Suprapubic skin (tissue), 4 donors: ENCODE data around the gene LRRTM4.

ENCODE experiments used
- POLR2A ChIP-seq, 2 donors: fragments of 450-650 bp; IDR thresholded peaks; one replicate each; pipeline ENCODE4 v1.6.1; 2017; ENCODE audit warnings: antibody characterized with exemption in 2 of 2, mild to moderate bottlenecking in 2 of 2, moderate library complexity in 2 of 2
- POLR2AphosphoS5 ChIP-seq, 3 donors: sonication (generic); formaldehyde crosslinking; IDR thresholded peaks; one replicate each; pipeline ENCODE4 v1.6.1; 2017; ENCODE audit warnings: antibody characterized with exemption in 3 of 3
- TF ChIP-seq, protein P1 (sequence below), 2 donors: fragments of 200-600 bp in 1 of 2; fragments of 450-650 bp in 1 of 2; sonication (generic) in 1 of 2; IDR thresholded peaks; one replicate each; pipeline ENCODE4 v1.5.1; 2016 to 2019; ENCODE audit warnings: antibody characterized with exemption in 2 of 2, mild to moderate bottlenecking in 1 of 2, moderate library complexity in 1 of 2

DNA sequence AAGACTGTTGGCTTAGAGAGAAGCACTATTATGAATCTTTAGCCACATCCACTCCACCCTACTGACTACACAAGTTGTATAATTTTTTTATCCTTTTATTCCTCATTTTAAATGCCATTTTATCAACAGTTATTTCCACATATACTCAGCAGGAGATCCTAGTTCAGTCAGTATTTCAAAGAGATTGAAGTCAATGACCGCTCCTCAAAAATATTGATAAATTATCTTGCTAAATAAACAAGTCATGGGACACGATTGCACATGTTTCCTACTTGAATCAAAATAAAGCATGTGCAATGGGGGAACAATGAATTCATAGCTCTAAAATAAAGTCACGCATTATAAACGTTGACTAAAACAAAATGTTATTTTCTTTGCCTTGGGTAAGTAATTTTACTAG lies 496.5 kb downstream of the LRRTM4 start:
- TF ChIP-seq, protein P1, sequence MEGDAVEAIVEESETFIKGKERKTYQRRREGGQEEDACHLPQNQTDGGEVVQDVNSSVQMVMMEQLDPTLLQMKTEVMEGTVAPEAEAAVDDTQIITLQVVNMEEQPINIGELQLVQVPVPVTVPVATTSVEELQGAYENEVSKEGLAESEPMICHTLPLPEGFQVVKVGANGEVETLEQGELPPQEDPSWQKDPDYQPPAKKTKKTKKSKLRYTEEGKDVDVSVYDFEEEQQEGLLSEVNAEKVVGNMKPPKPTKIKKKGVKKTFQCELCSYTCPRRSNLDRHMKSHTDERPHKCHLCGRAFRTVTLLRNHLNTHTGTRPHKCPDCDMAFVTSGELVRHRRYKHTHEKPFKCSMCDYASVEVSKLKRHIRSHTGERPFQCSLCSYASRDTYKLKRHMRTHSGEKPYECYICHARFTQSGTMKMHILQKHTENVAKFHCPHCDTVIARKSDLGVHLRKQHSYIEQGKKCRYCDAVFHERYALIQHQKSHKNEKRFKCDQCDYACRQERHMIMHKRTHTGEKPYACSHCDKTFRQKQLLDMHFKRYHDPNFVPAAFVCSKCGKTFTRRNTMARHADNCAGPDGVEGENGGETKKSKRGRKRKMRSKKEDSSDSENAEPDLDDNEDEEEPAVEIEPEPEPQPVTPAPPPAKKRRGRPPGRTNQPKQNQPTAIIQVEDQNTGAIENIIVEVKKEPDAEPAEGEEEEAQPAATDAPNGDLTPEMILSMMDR (IDR thresholded peaks at IDR 0.05) = no peak
- TF ChIP-seq POLR2A (IDR thresholded peaks at IDR 0.05) = no peak
- TF ChIP-seq POLR2AphosphoS5 (IDR thresholded peaks at IDR 0.05) = no peak
